Measurements from ENCODE around the gene NLRP1. TPM values are rescaled to one million over a fixed set of nuclear protein-coding genes. Genes with fewer than 3 reads are reported as not detected.

Gene NLRP1
- total RNA-seq, 1 donor from 2014 or later: 55.4 TPM

DNA sequence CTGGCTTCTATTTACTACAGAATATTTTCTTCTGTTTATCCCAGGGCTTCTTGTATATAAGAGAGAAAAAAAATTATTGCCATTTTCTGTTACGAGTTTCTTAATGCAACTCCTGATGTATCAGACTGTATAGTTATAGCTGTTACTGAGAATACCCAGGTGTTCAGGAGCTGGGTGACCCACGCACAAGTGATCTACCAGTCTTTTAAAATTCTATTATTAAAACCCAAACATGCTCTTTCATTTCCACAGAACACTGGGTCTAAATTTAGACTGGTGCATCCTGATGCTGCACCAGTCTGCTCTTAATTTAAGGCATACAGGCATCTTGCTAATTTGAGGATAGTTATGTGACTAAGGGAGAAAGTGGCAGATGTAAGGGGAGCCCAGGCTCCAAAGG is 31.2 kb upstream of the NLRP1 start:
- no peak for DNase-seq (ENCODE audit: low read depth, low spot score)
- Mint-ChIP-seq H3K27me3 (ENCODE audit: low read depth) (no peaks in the 10 kb centered on the region), H3K4me3 (no peak overlapping the region), H3K9me3 (no peaks in the 10 kb centered on the region), H3K27ac (ENCODE audit: unreplicated experiment) (no peak overlapping the region), H3K36me3 (ENCODE audit: low read depth) (no peaks in the 10 kb centered on the region), H3K4me1 (no peaks in the 10 kb centered on the region)
- no peak for TF ChIP-seq CTCF (conservative IDR thresholded peaks at IDR 0.05)

DNA sequence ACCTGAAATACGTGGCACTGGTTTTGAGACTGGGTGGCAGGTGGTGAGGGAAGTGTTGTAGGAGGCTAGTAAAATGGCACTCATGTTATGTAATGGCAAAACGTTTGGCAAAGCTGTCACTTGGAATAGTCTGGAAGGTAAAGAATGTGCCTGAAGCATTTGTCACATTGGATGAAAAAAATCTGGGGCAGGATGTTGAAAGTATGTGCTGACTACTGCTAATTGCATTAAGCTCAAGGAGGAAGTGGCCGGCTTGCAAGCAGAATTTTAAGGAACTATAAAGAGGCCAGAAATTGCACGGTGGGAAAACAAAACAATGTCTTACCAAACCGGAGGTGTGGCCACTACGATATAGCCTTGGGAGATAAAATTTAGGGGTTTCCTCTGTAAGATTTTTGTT is 26.6 kb upstream of the NLRP1 start:
- no peak overlapping the region for H3K4me3 Mint-ChIP-seq
- H3K9me3 Mint-ChIP-seq: no peaks in the 10 kb centered on the region
- no peaks in the 10 kb centered on the region for H3K36me3 Mint-ChIP-seq (ENCODE audit: low read depth)
- no peak overlapping the region for H3K27ac Mint-ChIP-seq (ENCODE audit: unreplicated experiment)
- peaks cover 11% of the 10 kb centered on the region for H3K4me1 Mint-ChIP-seq
- no peak for TF ChIP-seq CTCF (conservative IDR thresholded peaks at IDR 0.05)
- DNase-seq (ENCODE audit: low read depth, low spot score): no peak
- H3K27me3 Mint-ChIP-seq (ENCODE audit: low read depth): peaks cover 2% of the 10 kb centered on the region

- Mint-ChIP-seq H3K9me3 (no peaks in the 10 kb centered on the region), H3K27ac (ENCODE audit: unreplicated experiment) (peak overlapping the region; percentile 65), H3K4me1 (peaks cover 11% of the 10 kb centered on the region), H3K4me3 (no peak overlapping the region), H3K36me3 (ENCODE audit: low read depth) (no peaks in the 10 kb centered on the region), H3K27me3 (ENCODE audit: low read depth) (peaks cover 8% of the 10 kb centered on the region)
- TF ChIP-seq CTCF (conservative IDR thresholded peaks at IDR 0.05): no peak
- no peak for DNase-seq (ENCODE audit: low read depth, low spot score)
These were observed 24.2 kb upstream of the NLRP1 start for GRCh38 chr17:5608399-5609112.

DNA sequence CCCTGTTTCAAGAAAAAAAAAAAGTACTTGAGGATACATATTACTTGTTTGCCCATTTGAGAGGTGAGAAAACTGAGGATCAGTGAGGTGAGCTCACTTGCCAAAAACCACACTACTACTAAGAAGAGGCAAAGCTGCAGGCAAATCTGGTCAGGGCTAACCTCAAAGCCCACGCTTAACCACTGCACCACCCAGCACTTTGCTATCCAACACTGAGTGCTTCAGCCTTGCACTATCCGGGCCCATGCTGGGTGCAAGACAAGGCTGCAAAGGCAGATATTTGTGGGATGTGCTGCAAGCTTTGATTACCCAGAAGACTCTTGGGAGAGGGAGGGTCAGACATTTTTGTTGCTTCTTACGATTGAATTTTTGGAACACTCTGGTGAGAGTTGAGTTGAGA is 23.6 kb upstream of the NLRP1 start:
- Mint-ChIP-seq H3K27me3 (ENCODE audit: low read depth) (peaks cover 8% of the 10 kb centered on the region), H3K27ac (ENCODE audit: unreplicated experiment) (no peak overlapping the region), H3K4me3 (no peak overlapping the region), H3K9me3 (no peaks in the 10 kb centered on the region), H3K36me3 (ENCODE audit: low read depth) (no peaks in the 10 kb centered on the region), H3K4me1 (peaks cover 11% of the 10 kb centered on the region)
- DNase-seq (ENCODE audit: low read depth, low spot score): no peak
- TF ChIP-seq CTCF (conservative IDR thresholded peaks at IDR 0.05): no peak

DNA sequence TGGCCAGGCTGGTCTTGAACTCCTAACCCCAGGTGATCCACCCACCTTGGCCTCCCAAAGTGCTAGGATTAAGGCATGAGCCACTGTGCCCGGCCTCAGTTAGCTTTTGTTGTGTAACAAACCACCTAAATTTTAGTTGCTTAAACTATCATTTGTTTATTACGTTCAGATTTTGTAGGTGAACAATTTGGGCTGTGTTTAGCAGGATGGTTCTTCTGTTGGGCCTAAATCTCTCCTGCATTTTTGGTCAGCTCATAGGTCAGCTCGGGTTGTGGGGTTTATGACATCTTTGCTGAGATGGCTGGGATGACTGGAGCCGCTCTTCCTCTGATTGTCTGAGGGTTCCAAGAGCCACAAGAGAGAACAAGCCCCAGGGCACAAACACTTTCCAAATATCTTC is 21.1 kb upstream of the NLRP1 start:
- H3K27ac Mint-ChIP-seq (ENCODE audit: unreplicated experiment): no peak overlapping the region
- peaks cover 11% of the 10 kb centered on the region for H3K4me1 Mint-ChIP-seq
- no peaks in the 10 kb centered on the region for H3K9me3 Mint-ChIP-seq
- TF ChIP-seq CTCF (conservative IDR thresholded peaks at IDR 0.05): no peak
- no peaks in the 10 kb centered on the region for H3K36me3 Mint-ChIP-seq (ENCODE audit: low read depth)
- H3K4me3 Mint-ChIP-seq: no peak overlapping the region
- peaks cover 24% of the 10 kb centered on the region for H3K27me3 Mint-ChIP-seq (ENCODE audit: low read depth)
- no peak for DNase-seq (ENCODE audit: low read depth, low spot score)
